ENCODE measurements around the gene ANP32B.

DNA sequence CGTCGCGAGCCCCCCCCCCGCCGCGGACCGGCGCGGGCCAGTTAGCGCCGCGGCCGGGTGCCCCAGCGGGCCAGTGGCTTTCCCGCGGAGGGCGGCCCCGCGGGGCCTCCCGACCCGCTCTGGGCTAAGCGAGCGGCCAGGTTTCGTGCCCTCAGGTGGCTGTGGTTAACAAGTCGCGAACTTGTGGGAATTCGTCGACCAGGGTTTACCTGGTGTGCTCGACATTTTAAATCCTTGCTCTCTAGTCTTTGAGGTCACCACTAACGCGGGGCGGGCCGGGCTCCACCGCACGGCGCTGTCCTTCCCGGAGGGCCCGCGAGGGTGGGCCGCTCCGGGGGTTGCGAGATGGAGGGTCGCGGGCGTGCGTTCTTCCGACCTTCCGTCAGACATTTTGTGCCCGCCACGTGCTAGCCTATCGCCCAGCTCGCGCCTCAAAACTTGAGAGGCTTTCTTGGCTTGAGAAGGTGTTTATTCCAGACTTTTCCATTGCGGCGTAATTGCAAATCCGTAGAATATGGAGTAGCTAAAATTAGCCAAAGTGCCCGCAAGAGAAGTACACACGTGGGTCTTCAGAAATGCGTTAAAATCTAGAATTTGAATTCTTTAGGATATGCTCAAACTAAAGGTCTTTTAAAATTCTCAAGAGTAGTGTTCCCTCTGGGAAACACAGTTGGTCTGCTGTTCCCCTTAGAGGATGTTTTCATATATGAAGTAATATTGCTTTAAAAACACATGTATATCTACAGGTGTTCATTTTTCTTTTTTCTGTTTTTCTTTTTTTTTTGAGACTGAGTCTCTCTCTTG lies 2.1 kb downstream of the ANP32B start:
- TF ChIP-seq CTCF (optimal IDR thresholded peaks at IDR 0.05 in 1 of 3, IDR thresholded peaks at IDR 0.05 in 1 of 3, conservative IDR thresholded peaks at IDR 0.05 in 1 of 3; ENCODE audit: extremely low read depth in 1 of 3, insufficient read depth in 2 of 3, low read length in 3 of 3) (no peak), EZH2 (IDR thresholded peaks at IDR 0.05; ENCODE audit: low read length) (no peak)
